Measurements from ENCODE around the gene TFAP2C.

DNA sequence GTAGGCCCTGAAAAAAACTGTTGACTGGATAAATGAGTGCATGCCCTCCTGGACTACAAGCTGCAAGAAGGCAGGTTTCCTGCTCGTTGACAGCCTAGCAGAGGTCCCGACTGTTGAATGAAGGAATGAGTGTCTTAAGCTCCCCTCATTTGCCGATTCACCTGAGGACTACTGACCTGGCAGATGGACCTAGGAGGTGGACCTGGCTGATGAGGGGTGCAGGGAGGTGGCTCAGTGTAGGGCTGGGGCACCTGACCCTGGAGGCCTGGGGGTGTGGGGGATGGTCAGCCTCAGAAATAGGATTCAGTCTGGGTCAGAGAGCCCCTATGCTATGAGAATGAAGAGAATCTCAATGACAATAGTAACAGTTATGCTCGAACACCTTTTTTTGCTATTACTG is 11.6 kb upstream of the TFAP2C start:
- TF ChIP-seq CTCF (IDR thresholded peaks at IDR 0.05; ENCODE audit: extremely low read depth in 1 of 2, insufficient read depth in 1 of 2, low read depth in 1 of 2, low read length in 2 of 2), result no peak
- TF ChIP-seq EZH2 (IDR thresholded peaks at IDR 0.05; ENCODE audit: borderline replicate concordance, low read depth, low read length, severe bottlenecking), result no peak
- no peak for TF ChIP-seq POLR2A (IDR thresholded peaks at IDR 0.05; ENCODE audit: low read depth, low read length)
- no peak for TF ChIP-seq POLR2AphosphoS5 (IDR thresholded peaks at IDR 0.05; ENCODE audit: insufficient read depth, low read depth, low read length)
- TF ChIP-seq FOS (IDR thresholded peaks at IDR 0.05; ENCODE audit: borderline replicate concordance, insufficient read depth, low read length), result no peak
- TF ChIP-seq JUN (IDR thresholded peaks at IDR 0.05; ENCODE audit: borderline replicate concordance, insufficient read depth, insufficient read length, low read depth), result no peak
- TF ChIP-seq, protein P1, sequence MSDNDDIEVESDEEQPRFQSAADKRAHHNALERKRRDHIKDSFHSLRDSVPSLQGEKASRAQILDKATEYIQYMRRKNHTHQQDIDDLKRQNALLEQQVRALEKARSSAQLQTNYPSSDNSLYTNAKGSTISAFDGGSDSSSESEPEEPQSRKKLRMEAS (IDR thresholded peaks at IDR 0.05; ENCODE audit: insufficient read depth, insufficient read length), result no peak
- no peak for TF ChIP-seq GATA2 (IDR thresholded peaks at IDR 0.05; ENCODE audit: insufficient read depth, insufficient read length, low read depth, low read length)

All from endothelial cell of umbilical vein (primary cell).